Endodermal cell (in vitro differentiated cells): ENCODE results near the gene MOSPD2. TPM values are rescaled to one million over a fixed set of nuclear protein-coding genes. Genes with fewer than 3 reads are reported as not detected.

Experiments used
- DNase-seq: peaks from one replicate; pipeline ENCODE4 v3.0.0-alpha.2; 2017
- H3K27ac ChIP-seq: 2 replicates; pipeline ENCODE4 v1.5.1; 2013; ENCODE audit warnings: mild to moderate bottlenecking, low read depth, low read length, moderate library complexity
- H3K27me3 ChIP-seq: 2 replicates; pipeline ENCODE4 v1.6.1; 2013; ENCODE audit warnings: mild to moderate bottlenecking, low read length, moderate library complexity; ENCODE audit not compliant: insufficient read depth, control insufficient read depth, poor library complexity, severe bottlenecking
- H3K36me3 ChIP-seq: 2 replicates; pipeline ENCODE4 v1.7.0; 2013; ENCODE audit warnings: mild to moderate bottlenecking, low read length, moderate library complexity; ENCODE audit not compliant: control insufficient read depth, insufficient read depth
- H3K4me1 ChIP-seq: one replicate; pipeline ENCODE4 v1.7.0; 2013; ENCODE audit warnings: low read length; ENCODE audit not compliant: control insufficient read depth, insufficient read depth
- H3K4me3 ChIP-seq: 2 replicates; pipeline ENCODE4 v1.5.1; 2013; ENCODE audit warnings: mild to moderate bottlenecking, low read length, moderate library complexity
- H3K9ac ChIP-seq: 2 replicates; pipeline ENCODE4 v1.6.1; 2013; ENCODE audit warnings: mild to moderate bottlenecking, low read length, moderate library complexity; ENCODE audit not compliant: poor library complexity, severe bottlenecking; ENCODE audit errors: extremely low read depth
- H3K9me3 ChIP-seq: 2 replicates; pipeline ENCODE4 v1.6.1; 2013; ENCODE audit warnings: mild to moderate bottlenecking, low read length, moderate library complexity; ENCODE audit not compliant: control insufficient read depth
- H3K27ac Mint-ChIP-seq: 2 replicates; pipeline ENCODE4 v1.8.0; 2020; ENCODE audit warnings: mixed read lengths
- H3K27me3 Mint-ChIP-seq: 2 replicates; pipeline ENCODE4 v1.8.0; 2021; ENCODE audit warnings: mild to moderate bottlenecking, mixed read lengths; ENCODE audit not compliant: insufficient read depth
- H3K36me3 Mint-ChIP-seq: 2 replicates; pipeline ENCODE4 v1.8.0; 2020; ENCODE audit warnings: low read depth, mixed read lengths
- H3K4me1 Mint-ChIP-seq: 2 replicates; pipeline ENCODE4 v1.8.0; 2020; ENCODE audit warnings: mixed read lengths
- H3K4me3 Mint-ChIP-seq: 2 replicates; pipeline ENCODE4 v1.8.0; 2020; ENCODE audit warnings: mild to moderate bottlenecking, moderate library complexity, mixed read lengths
- H3K9me3 Mint-ChIP-seq: 2 replicates; pipeline ENCODE4 v1.8.0; 2020; ENCODE audit warnings: mild to moderate bottlenecking, mixed read lengths
- WGBS, 2 experiments: methylation state at CpG; one replicate each; pipeline versions ENCODE4 v1.1.5 to v1.1.7; 2013; ENCODE audit warnings: missing lambda C conversion rate in 2 of 2, mixed read lengths in 1 of 2; ENCODE audit not compliant: insufficient coverage in 1 of 2, insufficient read length in 1 of 2; 5-methylcytosine and 5-hydroxymethylcytosine counted together
- total RNA-seq, 2 donors: library from RNA; stranded (reverse); fragmentation: NEBNext Ultra II Directional in 1 of 2; extraction: Animal tissue kit (Norgen Biotek cat#: 25700) in 1 of 2; gene quantifications; 2 replicates in 1 of 2; 3 replicates in 1 of 2; pipeline ENCODE4 v1.2.1, GENCODE V29; 2021
- TF ChIP-seq, protein P1 (sequence below): fragments of 200-600 bp; sonication (generic); conservative IDR thresholded peaks from 2 replicates; pipeline ENCODE4 v1.5.0; 2021; ENCODE audit warnings: antibody characterized with exemption, mild to moderate bottlenecking

Gene MOSPD2
- total RNA-seq, 2 donors from 2014 or later = 10.8 to 17.6 TPM

DNA sequence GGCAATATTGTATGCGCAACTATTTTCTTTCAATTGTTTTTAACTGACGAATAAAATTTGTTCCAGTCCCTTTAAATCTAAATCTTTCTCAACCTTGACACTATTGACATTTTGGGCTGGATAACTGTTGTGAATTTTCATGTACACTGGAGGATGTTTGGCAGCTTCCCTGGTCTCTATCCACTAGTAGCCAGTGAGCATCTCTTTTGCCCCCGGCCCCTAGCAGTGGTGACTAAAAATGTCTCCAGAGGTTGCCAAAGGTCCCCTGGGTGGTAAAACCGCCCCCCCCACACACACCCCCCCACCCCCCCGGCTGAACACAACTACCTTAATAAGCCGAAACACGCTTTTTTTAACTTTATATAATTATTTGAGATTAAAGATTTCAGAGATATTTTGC is 866 bp upstream of the MOSPD2 start:
- Mint-ChIP-seq H3K27me3 (no peaks in the 10 kb centered on the region), H3K36me3 (peaks cover 21% of the 10 kb centered on the region), H3K4me3 (peak overlapping the region; percentile 75), H3K4me1 (no peaks in the 10 kb centered on the region), H3K9me3 (peaks cover 40% of the 10 kb centered on the region), H3K27ac (no peak overlapping the region)
- TF ChIP-seq, protein P1, sequence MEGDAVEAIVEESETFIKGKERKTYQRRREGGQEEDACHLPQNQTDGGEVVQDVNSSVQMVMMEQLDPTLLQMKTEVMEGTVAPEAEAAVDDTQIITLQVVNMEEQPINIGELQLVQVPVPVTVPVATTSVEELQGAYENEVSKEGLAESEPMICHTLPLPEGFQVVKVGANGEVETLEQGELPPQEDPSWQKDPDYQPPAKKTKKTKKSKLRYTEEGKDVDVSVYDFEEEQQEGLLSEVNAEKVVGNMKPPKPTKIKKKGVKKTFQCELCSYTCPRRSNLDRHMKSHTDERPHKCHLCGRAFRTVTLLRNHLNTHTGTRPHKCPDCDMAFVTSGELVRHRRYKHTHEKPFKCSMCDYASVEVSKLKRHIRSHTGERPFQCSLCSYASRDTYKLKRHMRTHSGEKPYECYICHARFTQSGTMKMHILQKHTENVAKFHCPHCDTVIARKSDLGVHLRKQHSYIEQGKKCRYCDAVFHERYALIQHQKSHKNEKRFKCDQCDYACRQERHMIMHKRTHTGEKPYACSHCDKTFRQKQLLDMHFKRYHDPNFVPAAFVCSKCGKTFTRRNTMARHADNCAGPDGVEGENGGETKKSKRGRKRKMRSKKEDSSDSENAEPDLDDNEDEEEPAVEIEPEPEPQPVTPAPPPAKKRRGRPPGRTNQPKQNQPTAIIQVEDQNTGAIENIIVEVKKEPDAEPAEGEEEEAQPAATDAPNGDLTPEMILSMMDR = no peak
- Histone ChIP-seq H3K9ac (peak overlapping the region; percentile 60), H3K27ac (no peak overlapping the region), H3K36me3 (peaks cover 16% of the 10 kb centered on the region), H3K27me3 (no peaks in the 10 kb centered on the region), H3K9me3 (peaks cover 12% of the 10 kb centered on the region), H3K4me1 (no peaks in the 10 kb centered on the region), H3K4me3 (peak overlapping the region; percentile 85)
- no peak for DNase-seq
- WGBS, 2 experiments = 64% methylated on average over 2 of the region's 7 CpGs; no CpG with 5 or more reads in 1 of the 2 experiments

DNA sequence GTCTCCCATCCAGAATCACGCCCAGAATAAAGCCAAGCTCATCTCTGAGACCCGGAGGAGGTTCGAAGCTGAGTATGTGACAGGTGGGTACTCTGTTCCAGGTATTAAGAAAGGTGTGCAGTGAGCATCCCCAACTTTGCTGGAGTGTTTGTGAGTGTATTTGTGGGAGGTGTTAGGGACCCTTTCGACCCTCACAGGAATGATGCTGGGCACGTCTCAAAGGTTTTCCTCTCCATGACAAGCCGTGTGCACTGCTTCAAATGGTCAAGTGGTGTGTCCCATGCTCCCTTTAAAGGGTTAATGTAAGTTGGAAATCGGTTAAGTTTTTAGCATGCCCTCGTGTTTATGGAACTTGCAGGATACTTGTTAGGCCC is 442 bp downstream of the MOSPD2 start:
- H3K27ac Mint-ChIP-seq = peak overlapping the region; percentile 83
- H3K27ac ChIP-seq = no peak overlapping the region

DNA sequence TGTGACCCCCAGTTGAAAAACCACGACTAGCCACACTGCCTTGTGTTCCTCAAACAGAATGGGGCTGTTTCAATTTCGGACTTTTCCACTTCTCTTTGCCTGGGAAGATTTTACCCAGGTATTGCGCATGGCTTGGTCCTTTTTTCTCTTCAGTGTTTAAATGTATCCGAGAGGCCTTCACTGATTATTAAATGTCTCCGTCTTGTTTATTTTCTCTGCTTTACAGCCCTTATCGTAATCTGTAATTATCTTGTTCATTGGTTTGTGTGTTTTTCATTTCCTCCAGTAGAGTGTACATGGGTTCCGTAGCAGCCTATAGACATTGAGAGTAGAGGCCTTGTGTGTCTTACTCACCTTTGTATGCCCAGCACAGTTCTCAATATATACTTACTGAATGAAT is 2.4 kb downstream of the MOSPD2 start:
- Mint-ChIP-seq H3K27me3 (no peaks in the 10 kb centered on the region), H3K27ac (no peak overlapping the region), H3K36me3 (peaks cover 9% of the 10 kb centered on the region), H3K4me3 (no peak overlapping the region), H3K9me3 (peaks cover 33% of the 10 kb centered on the region), H3K4me1 (no peaks in the 10 kb centered on the region)
- no peak overlapping the region for H3K27ac ChIP-seq
- H3K9ac ChIP-seq = no peak overlapping the region
- H3K4me1 ChIP-seq = no peaks in the 10 kb centered on the region
- no peaks in the 10 kb centered on the region for H3K27me3 ChIP-seq
- no peak overlapping the region for H3K4me3 ChIP-seq
- peaks cover 3% of the 10 kb centered on the region for H3K36me3 ChIP-seq
- DNase-seq = no peak
- WGBS, 2 experiments = 93 to 96% methylated on average over 2 to 6 of the region's 7 CpGs
- TF ChIP-seq, protein P1 = no peak
- no peaks in the 10 kb centered on the region for H3K9me3 ChIP-seq

More for the DNA sequence above, 442 bp downstream of the MOSPD2 start:
- Histone ChIP-seq H3K9me3 (no peaks in the 10 kb centered on the region), H3K36me3 (peaks cover 3% of the 10 kb centered on the region), H3K4me3 (peak overlapping the region; percentile 93), H3K4me1 (no peaks in the 10 kb centered on the region), H3K27me3 (no peaks in the 10 kb centered on the region), H3K9ac (peak overlapping the region; percentile 59)
- Mint-ChIP-seq H3K9me3 (peaks cover 31% of the 10 kb centered on the region), H3K27me3 (no peaks in the 10 kb centered on the region), H3K4me3 (peak overlapping the region; percentile 75), H3K4me1 (no peaks in the 10 kb centered on the region), H3K36me3 (peaks cover 11% of the 10 kb centered on the region)
- TF ChIP-seq, protein P1 = no peak
- no peak for DNase-seq
- 1% methylated on average over 8 of the region's 8 CpGs; no CpG with 5 or more reads in 1 of the 2 experiments for WGBS, 2 experiments
